T-helper 22 cell (primary cell): ENCODE measurements around the gene BTBD8.

Experiments
- DNase-seq: peaks from one replicate; pipeline ENCODE4 v3.0.0-alpha.2; 2020; ENCODE audit warnings: low read depth

The BTBD8 gene

DNA sequence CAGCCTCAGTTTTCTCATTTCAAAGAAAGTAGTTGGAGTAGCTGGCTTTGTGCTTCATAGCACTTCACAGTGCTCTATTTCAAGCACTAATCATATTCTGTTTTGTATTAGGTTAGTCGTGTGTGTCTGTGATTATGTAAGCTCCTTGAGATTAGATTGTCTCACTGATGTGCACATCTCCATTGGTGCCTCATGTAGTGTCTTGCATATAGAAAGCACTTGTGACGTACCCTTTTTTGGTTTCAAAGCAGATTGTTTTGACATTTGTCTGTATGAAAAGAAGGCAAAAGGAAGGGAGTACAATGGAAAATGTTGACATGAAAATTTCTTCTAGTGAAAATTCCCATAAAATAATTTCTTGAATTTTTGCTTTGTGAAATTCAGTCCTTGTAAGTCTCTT is 13.9 kb downstream of the BTBD8 start:
- DNase-seq = no peak

DNA sequence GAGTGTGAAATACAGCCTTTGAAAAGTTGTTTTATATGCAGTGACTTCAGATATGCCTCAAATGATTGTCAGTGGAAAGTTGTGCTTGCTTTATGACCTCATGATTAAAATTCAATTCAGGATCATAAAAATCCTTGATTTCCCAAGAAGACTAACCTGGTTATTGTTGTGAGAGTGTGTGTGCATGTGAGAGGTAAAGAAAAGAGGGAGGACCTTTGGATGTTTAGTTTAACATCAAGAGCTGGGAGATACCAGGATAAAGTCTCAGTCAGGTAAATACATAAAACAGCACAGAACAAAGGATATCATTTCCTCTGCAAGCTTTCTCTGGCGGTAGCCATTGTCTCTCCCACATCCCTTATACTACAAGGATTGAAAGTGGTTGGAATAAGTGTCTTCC is 14.4 kb downstream of the BTBD8 start:
- no peak for DNase-seq

DNA sequence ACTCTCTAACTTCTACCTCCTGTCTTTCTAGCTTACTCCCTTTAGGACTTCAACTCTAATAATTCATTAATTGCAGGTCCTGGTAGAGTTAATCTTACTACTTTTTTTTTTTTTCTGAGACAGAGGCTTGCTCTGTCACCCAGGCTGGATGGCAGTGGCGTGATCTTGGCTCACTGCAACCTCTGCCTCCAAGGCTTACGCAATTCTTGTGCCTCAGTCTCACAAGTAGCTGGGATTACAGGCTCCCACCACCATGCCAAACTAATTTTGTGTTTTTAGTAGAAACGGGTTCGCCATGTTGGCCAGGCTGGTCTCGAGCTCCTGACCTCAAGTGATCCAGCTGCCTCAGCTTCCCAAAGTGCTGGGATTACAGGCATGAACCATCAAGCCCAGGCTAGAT is 15.7 kb downstream of the BTBD8 start:
- no peak for DNase-seq

DNA sequence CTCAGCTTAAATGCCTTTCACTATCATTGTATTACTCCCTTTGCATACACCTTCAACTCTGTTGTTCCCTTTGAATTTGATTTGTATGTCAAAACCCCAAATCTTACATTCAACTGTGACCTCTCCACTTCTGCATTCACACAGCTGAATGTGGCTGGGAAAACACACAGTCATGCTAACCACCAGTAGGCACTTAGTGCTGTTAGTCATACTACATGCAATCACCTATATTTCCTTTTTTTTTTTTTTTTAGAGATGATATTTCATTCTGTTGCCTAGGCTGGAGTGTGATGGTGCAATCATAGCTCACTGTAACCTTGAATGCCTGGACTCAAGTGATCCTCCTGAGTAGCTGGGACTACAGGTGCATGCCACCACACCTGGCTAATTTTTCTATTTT is 16.2 kb downstream of the BTBD8 start:
- DNase-seq = no peak

DNA sequence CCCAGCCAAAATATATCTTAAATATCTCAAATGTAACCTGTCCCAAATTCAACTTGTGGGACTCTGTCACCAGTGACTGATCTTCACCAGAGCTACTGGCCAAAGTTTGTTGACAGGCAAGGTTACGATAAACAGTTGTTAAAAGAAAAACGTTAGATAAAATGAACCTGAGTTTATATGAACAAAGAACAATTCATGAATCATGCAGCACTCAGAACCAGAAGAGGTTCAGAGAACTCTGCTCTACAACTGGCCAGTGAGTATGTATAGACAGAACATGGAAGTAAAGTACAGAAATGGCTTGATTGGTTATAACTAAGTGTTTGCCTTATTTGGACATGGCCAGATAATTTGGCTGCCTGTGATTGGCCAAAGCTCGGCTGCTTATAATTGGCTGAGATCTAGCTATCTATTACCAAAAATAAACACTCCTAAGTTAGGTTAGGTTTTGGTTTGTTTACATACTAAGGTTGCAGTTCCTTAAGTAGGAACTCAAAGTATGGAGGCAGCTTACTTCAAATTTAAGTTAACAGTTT is 25.5 kb downstream of the BTBD8 start:
- no peak for DNase-seq

DNA sequence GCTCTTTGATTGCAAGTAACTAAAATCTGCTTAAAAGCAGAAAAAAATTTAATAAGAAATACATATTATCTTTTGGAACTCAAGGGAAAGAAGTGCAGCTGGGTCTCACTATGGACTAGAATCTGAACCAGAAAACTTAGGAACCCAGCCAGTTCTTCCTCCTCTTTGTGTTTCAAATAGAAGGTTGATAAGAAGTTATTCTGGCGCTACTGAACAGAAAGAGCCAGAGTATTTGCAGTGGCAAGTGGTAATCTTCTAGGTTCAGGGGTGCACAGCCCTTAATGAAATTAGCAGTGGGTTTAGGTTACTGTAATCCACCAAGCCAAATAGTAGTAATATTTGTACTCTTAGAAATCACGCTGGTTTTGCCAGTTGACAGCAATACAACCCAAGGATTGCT is 28.5 kb downstream of the BTBD8 start:
- DNase-seq = no peak

DNA sequence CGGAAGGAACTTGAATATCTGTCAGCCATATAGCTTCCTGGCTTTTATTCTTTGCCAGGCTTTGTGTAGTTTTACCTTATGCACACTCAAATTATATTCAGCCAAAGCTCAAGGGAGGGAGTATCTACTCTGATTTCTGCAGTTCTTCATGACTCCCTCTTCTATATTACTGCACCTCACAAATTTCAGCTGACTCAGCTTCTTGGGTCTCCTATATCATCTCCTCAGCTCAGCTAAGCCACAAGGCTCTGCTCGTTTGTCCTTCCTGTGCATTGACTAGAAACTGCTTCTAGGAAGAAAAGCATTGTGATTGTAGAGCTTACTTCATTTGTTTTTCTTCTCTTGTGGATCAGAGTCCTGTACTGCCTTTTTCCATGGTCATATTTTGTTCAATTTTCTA is 37.4 kb downstream of the BTBD8 start:
- DNase-seq = no peak

DNA sequence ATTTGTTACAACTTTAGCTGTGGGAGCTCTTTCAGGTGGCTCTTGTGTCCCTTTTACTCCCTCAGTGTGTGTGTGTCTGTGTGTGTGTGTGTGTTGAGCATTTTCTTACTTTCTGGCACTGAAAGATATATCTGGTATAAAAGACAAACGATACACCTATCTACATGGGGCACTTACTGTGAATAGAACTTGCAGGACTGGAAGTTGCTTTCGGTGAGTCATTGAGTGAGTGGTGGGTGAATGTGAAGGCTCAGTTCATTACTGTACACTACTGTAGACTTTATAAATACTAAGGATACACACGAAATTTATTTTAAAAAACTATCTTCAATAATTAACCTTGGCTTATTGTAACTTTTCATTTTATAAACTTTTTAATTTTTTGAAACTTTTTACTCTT is 38.7 kb downstream of the BTBD8 start:
- no peak for DNase-seq

DNA sequence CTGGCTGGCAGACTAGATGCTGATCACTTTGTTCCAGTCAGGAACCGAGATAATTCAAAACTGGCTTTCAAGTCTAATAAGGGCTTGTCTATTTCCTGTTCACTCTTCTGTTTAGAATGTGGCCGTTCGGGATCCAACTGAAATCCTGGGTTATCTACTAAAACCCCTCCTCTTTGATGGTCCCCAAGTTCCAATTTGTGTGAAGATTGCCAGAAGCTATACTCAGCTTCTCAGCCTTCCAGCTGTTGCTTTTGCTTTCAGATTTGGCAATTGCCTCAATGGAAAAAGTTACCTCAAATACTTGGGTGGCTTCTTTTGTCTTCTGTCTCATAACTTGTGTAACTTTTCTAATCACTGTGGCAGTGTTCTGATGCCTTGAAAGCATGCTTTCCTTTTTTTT is 43.7 kb downstream of the BTBD8 start:
- no peak for DNase-seq

DNA sequence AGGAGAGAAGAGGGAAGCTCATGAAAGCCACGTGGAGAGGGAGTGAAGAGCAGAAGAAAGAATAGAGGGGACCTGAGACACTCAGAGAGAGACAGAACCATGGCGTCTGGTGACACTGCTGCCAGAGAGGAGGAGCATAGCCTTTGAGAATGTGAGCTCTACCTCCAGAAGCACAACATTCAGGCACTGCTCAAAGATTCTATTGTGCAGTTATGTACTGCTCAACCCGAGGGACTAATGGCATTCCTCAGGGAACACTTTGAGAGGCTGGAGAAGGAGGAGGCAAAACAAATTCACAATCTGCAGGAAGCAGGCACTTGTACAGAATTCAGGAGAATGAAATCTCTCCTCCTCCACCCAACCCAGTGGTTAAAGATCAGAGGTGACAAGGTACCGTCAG is 45.1 kb downstream of the BTBD8 start:
- no peak for DNase-seq

DNA sequence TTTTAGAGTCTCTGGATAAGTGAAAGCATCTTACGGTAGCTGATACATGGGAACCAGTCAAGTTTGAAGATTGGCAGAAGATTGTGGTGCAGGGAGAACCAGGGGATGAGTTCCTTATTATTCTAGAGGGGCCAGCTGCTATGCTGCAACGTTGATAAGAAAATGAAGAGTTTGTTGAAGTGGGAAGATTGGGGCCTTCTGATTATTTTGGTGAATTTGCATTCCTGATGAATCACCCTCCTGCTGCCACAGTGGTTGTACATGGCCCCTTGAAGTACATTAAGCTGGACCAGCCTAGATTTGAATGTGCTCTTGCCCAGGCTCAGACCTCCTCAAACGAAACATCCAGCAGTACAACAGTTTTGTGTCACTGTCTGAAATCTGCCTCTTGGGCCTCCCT is 45.9 kb downstream of the BTBD8 start:
- no peak for DNase-seq

DNA sequence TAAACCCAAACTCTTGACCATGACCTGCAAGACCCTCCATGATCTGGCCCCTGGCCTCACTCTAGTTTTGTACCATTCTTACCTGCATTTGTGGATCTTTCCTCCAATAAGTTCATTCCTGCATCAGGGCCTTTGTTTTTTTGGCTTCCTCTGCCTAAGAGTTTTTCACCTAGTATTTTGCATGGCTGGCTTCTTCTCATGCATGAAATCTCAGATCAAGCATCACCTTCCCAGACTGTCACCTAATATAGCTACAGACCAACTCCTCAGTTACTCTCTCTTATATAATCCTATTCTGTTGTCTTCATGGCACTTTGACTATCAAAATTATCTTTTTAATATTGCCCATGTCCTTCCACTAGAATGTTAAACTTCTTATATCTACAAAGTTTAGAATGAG is 54.2 kb downstream of the BTBD8 start:
- DNase-seq = no peak

DNA sequence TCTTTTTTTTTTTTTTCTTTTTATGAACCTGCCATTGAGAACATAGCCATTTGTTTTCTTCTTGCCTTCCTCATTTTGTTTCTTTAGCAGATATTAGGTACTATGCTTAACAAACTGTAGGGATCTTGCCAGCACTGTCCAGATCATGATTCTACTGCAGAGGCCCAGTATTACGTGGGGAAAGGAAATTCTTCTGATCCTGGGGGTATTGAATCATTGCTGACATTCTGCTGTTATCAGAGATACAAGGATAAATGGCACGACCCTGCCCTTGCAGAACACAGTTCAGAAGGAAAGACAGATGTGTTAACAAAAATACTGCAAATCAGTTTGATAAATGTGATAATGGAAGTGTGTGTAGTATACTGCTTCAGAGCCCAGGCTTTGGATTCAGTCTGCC is 56.2 kb downstream of the BTBD8 start:
- no peak for DNase-seq

DNA sequence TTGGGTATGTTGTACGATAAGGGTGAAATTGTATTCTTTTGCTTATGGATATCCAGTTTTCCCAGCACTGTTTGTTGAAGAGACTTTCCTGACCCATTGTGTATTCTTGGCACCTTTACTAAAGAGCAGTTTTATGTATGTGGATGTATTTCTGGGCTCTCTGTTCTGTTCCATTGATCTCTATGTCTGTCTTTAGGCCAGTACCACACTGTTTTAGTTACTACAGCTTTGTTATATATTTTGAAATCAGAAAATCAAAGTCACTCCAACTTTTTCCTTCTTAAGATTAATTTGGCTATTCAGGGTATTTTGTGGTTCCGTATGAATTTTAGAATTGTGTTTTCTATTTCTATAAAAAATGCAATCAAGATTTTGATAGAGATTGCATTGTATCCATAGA is 74.8 kb downstream of the BTBD8 start:
- no peak for DNase-seq

DNA sequence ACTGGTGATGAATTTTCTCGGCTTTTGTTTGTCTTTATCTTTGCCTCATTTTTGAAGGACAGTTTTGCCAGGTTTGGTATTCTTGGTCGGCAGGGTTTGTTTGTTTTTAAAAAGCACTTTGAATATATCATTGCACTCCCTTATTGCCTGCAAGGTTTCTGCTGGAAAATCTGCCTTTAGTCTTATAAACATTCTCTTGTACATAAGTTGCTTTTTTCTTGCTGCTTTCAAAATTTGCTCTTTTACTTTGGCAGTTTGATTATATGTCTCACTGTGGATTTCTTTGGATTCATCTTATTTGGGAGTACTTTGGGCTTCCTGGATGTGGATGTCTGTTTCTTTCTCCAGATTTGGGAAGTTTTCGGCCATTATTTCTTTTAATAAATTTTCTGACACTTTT is 79.4 kb downstream of the BTBD8 start:
- no peak for DNase-seq

DNA sequence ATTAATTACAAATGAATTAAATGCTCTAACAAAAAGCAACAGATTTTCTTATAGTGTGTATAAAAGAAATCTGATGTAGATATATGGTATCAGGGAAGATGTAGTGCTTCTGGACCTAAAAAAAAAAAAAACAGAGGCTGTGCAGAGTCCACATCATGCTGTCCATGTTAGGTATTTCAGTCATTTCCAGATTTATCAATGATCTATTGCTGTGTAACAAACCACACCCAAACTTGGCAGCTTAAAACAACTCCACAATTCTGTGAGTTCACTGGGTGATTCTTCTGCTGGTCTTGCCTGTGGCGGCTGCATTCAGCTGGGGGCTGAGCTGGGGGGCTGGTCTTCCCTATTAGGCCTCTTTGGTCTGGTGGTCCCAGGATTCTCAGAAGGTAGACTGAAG is 85.2 kb downstream of the BTBD8 start:
- DNase-seq = no peak

DNA sequence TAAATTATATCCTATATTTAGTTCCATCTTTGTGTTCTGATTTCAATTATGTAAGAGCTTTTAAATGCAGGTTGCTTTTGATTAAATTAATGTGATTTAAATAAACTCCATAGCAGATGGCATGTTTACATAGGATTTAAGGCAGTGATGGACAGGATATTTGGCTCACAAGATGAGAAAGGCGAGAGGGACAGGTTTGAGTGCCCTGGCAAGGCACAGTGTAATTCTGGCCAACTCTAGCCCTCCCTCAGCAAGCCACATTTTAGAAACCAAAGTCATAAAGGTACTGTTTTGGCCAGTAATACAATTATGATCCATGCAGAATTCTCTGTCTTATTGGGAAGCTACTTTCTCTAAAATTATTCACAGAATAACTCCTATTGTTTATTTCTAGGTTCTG is 87.0 kb downstream of the BTBD8 start:
- no peak for DNase-seq

DNA sequence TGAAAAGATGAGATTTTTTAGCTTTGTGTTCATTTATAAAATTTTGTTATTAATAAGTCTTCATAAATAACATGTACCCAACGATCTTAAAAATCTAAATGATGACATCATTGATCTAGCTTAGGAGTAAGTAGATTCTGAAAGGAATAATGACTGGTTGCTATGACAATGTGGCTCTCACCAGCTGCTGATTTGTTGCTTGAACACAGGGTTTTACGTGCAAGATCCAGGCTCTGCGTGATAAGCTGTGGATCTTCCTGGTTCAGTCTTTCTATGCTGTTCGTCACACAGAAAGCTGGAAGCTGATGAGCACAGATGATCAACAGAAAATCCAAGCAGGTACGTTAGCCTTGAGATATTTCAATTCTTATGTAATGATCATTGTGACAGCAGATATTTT is 88.5 kb downstream of the BTBD8 start:
- no peak for DNase-seq

DNA sequence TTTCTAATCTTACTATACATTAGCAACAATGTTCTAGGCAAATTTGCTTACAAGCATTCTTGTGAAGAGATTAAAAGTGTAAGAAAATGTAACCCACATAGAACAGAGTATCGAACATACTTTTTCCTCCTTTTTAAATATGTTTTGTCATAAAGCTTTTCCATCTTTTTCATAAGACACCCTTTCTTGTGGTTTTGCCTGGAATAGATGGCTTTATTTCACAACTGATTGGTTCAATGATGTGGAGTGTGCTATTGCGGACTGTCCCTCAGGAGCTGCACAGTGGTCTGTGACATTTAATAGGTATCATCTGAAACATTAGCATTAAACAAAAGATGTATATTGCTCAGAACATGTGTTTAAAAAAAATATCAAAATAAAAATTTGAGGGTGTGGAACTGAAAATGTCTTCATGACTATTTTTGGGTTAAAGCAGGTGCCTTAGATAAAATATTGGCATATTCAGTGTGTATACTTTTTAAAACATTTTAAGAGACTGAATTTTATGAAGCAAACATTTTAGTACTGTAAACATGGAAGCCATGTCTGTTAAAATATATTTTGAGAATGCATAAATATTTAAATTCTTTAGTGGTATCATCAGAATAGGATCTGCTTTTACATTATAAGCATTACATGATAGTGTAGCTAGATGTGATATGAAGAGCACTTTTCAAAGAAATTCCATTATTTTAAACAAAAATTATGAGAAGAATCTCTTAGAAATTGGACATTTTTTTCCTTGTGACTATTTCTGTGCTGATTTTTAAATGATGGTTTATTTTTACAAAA is 89.3 kb downstream of the BTBD8 start:
- DNase-seq = no peak

DNA sequence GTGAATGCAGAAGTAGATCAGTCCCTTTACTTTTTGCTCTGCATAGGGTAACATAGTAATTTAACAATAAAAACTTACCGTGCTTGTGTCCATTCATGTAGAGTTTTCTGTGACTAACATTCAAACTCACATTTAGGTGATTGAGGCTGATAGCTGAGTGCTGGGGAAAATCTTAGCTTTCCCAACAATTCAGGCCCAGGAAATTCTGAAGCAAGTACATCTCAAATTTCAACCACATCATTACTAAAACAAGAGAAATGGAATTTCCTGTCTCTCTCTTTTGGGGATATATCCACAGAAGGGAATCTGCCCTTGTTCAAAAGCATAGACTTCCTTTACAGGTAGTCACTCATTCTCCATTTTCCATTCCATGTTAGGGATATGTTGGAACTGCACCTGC is 104.5 kb downstream of the BTBD8 start:
- DNase-seq = no peak

DNA sequence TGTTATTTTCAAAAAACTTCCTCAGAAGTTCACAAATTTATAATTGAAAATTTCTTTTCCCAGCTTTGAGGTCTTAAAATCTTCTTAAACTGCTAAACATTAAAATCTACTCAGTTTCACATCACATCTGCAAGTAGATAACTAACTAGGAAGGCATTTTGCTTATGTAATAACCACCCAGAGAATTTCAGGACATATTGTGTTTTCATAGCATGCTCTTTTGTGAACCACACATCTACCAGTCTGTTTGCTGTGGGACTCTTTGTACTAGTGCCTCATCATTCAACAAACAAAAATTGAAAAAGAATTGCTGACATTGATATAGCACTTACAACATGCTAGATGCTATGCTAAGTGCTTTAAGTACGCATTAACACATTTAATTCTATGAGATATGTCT is 105.9 kb downstream of the BTBD8 start:
- no peak for DNase-seq

DNA sequence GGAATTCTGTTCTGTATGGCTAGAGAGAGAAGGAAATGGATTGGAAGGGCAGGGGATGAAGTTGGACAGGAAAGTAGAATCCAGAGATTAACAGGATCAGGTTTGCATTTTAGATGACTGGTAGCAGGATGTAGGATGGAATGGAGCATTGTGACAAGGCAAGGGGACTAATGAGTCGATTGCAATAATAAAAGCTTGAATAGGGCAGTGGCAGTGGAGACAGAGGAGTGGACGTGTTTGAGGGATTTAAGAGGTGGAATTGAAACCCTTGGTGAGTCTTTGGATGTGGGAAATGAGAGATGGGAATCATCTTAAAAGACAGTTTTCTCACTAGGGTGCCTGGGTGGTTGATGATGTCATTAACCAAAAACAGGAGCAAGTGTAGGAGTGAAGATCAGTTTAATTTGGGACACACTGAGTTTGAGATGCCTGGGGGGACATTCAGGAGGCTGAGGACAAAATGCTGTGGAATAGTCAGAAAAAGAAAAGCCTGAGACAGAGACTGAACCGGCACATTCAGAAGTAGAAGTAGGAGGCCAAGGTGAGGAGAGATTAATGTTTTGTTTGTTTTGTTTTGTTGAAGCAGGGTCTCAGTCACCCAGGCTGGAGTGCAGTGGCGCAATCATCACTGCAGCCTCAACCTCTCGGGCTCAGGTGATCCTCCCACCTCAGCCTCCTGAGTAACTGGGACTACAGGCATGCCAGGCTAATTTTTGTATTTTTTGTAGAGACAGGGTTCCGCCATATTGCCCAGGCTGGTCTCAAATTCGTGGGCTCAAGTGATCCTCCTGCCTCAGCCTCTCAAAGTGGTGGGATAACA is 108.5 kb downstream of the BTBD8 start:
- DNase-seq = no peak

DNA sequence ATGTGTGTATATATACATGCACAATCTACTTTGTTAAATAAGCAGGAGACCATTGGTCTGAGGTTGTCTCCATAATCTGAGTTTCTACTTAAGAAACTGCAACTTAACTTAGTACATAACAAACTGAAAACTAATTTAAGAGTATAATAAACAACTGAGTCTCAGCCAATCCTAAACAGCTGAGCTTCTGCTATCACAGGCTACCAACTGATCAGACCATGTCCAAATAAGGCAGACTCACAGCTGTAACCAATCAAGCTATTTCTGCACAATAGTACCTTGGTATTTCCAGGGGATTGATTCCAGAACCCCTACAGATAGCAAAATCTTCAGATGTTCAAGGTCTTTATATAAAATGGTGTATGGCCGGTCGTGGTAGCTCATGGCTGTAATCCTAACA is 111.6 kb downstream of the BTBD8 start:
- no peak for DNase-seq

DNA sequence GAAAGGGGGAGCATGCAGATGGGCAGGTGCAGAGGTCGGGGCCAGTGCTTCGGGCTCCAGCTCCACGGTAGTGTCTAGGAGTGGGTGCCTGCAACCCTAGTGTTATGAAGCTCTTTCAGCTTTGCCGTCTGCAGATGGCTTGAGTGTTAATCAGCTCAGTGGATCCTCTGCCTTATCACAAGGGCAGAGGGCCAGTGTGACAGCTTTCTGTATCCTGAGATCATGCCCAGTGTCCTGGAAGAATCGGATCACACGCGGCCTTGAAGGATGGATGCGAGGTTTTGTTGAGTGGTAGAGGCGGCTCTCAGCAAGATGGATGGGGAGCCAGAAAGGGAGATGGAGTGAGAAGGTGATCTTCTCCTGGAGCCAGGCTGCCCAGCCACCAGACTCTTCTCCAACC is 112.1 kb downstream of the BTBD8 start:
- no peak for DNase-seq
